Stimulated activated CD4-positive, alpha-beta T cell treated with anti-CD3 and anti-CD28 coated beads, Interleukin-1b, Interleukin-23, amount 100 ng/mL, for 1 hour (primary cell): Measurements from ENCODE around the gene NEMP1.
A peak's percentile ranks its signal among the peaks of the same experiment; 100 is the strongest.
"Not testable (repeated sequence)": the region's sequence is repeated elsewhere in the genome, so short reads cannot be mapped to it uniquely, and the experiment has no call there.

Experiments used
- DNase-seq, 2 donors: peaks; one replicate each; pipeline ENCODE4 v3.0.0-alpha.2; 2020; ENCODE audit warnings: low read depth in 2 of 2

The NEMP1 gene

GRCh38 chr12:57029457-57029856 is 49.1 kb downstream of the NEMP1 start:
- no peak for DNase-seq

DNA sequence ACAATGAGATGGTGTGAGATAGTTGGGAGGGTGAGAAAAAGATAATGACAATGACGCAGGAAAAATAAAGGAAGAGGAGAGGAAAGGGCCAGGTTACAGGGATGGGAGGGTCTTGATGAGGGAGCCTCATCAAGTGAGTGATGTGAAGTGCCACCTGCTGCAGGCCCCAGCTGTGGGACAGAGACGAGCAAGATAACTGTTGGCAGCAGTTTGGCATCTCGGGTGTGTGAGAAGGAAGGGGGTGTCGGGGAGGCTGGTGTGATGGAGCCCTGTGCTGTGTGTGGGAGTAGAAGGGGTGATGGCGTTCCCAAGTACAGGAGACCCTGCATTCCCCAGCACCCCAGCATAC is 50.8 kb downstream of the NEMP1 start:
- no peak for DNase-seq

DNA sequence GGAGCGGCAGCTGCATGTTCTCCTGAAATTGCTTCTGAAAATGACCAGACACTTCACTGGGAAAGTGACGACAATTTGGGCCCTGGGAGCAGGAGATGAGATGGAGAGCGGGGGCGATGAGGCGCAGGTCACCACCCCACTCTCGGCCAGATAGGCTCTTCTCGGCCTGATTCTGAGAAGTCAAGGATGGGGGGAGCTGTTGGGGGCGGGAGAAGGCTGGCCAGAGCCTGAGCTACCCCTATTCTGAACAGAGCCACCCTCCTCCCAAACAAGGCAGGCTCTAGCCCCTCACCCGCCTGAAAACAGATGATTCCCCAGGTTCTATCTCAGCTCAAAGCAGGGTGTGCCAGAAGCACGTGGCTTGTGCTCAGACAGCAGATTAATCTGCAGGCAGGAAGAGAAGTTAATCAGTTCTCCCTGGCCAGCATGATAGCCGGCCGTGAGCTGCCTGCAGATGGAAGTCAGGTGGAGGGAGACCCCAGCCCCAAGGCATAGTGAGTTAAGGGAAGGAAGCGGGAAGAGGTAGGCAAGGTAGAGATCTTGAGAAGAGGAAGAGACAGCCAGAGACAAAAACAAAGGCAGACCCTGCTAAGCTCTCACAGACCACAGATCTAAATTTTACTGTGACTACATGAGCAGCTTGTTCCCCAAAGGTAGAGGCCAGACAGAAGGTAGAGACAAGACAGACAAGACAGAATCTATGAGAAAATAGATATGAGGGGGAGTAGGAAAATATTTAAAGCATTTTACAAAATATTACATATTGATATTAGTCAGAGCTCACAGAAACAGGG is 51.4 kb downstream of the NEMP1 start:
- DNase-seq, result no peak

GRCh38 chr12:57025196-57025595 is 53.4 kb downstream of the NEMP1 start:
- no peak for DNase-seq

DNA sequence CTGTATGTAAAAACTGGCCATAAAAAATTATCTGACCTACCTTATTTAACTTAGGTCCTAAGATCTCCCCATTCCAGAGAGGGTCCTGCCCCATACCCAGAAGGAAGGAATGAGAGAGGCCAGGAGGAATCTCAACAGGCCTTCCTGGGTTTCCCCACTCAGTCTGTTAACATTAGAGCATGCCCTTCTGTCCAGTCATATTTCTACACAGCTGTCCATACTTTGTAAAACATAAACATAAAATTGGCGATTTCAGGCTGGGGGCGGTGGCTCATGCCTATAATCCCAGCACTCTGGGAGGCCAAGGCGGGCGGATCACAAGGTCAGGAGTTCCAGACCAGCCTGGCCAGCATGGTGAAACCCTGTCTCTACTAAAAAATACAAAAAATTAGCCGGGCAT is 56.3 kb downstream of the NEMP1 start:
- not testable (repeated sequence) for DNase-seq

DNA sequence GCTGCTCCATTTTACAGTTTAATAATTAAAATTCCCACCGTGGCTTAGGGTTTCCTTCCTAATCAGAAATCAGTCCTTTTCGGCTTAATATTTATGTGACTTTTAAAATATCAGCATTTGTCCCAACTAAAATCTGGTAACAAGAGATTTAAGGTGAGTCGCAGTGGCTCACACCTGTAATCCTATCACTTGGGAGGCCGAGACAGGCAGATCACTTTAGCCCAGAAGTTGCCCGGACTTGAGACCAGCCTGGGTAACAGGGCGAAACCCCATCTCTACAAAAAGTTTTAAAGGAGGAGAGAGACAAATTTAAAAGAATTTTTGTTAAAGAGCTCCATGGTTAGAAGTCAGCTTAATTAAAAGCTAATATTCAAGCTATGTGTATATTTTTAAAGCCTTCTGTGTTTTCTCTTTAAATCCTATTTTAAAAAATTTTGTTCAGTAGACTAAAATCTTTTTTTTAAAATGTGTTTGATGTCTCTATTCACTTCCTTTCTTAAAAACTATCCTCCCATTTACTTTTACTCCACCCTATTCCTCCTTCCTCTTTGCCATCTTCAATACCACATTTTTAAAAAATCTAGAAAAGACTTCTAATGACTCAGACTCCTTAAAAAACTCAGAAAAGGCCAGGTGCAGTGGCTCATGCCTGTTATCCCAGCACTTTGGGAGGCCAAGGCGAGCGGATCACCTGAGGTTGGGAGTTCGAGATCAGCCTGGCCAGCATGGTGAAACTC is 58.4 kb downstream of the NEMP1 start:
- no peak for DNase-seq

GRCh38 chr12:57018906-57019305 is 59.7 kb downstream of the NEMP1 start:
- no peak for DNase-seq

DNA sequence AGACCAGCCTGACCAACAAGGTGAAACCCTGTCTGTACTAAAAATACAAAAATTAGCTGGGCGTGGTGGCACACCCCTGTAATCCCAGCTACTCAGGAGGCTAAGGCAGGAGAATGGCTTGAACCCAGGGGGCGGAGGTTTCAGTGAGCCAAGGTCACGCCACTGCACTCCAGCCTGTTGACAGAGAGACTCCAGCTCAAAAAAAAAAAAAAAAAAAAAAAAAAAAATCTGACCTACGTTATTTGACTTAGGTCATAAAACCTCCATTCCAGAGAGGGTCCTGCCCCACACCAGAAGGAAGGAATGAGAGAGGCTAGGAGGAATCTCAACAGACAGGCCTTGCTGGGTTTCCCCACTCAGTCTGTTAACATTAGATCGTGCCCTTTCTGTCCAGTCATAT is 60.2 kb downstream of the NEMP1 start:
- DNase-seq, result not testable (repeated sequence)

DNA sequence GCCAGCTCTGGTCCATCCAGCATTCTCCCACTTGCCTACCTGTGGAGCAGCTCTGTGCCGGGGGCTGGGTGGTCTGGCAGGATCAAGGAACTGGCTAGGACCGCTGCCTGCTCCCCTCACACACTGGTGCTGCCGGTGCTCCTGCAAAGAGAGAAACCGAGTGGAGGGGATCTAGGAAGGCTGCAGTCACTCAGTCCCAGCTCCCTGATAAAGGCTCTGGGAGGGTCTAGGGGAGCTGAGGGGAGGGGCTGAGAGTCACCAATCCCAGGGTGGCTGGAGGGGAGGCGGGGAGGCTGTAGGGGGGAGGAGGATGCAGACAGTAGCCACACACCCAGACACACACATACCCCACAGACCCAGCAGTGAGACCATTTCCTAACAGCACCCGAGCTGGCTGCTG is 62.2 kb downstream of the NEMP1 start, which contains the start of gene TAC3:
Gene TAC3, minus strand, starts transcription at position 182 of the 400 bp plus-strand sequence. CDS start 732 bp downstream, outside the sequence.
- DNase-seq, result no peak

DNA sequence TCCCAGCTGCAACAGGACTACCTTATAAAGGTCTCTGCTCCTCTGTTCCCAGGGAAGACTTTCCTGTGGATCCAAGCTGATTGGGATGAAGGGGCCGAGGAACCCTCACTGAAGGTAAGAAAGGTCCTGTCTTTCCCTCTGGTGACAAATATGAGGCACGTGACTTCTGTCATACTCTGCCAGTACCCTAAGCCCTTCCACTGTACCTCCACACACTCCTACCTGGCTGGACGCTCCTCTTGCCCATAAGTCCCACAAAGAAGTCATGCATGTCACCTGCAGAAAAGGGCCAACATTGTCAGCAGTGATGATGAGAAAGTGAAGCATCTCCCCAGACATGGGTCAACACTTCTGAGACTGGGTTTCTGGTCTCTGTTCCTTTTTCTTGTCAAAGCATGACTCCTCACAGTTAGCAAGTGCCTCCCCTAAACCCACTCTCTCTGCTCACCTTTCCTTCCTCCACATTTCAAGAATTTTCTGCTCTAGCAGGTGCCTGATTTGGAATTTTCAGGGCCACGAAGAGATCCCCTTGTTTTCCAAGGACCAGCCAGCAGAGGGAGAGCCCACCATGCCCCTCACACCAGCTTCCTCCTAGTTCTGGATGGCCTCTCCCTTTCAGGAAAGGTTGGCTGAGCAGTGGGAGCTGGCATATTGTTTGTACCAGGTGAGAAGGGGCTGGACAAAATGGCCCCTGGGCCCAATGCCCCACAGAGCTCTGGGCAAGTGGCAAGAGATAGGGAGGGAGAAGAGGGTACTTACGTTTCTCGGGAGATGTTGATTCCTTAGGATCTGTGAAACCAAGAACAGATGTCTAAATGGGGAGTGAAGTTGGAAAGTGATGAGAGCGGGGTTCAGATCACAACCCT is 65.8 kb downstream of the NEMP1 start:
- no peak for DNase-seq

DNA sequence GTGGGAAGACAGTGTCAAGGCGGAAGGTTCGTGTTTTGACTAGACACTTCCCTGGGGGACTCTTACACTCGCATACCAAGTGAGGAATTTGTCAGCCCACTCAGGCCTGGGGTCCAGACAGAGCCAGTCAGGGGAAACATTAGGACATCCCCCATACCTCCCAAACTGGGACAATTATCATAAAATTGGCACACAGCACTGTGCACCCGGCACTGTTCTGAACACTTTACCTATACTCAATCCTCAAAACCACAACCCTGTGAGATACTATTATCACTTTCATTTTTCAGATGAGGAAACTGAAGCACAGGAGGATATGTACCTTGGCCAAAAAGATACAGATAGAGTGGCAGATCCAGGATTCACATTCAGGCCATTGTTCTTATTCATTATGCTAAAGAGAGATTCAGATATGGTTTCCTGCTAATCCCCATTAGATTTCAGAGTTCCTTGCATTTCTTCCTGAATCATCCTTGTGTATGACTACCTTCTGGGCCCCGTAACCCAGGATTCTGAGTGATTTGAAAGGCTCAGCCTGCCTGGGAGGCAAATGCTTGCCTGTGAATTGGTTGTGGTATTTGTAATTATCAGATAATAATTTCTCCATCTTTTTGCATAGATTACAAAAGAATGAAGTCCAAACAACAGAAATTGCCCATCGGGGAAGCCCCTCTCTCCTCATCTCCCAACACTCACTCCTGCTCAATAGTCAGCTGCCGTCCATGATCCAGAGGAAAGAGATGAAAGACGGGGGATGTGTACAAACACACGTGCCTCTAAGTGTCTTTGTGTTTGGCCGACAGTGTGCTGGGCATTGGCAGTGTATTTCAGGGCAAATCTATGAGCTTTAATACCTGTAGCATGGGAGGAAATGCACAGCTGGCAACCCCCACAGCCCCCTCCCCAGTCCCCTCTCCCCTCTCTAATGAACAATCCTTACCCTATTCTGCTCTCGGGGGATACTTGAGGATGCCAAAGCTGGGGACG is 66.9 kb downstream of the NEMP1 start:
- no peak for DNase-seq

- DNase-seq, result no peak
Observed at GRCh38 chr12:57010627-57011247, 67.9 kb downstream of the NEMP1 start.

DNA sequence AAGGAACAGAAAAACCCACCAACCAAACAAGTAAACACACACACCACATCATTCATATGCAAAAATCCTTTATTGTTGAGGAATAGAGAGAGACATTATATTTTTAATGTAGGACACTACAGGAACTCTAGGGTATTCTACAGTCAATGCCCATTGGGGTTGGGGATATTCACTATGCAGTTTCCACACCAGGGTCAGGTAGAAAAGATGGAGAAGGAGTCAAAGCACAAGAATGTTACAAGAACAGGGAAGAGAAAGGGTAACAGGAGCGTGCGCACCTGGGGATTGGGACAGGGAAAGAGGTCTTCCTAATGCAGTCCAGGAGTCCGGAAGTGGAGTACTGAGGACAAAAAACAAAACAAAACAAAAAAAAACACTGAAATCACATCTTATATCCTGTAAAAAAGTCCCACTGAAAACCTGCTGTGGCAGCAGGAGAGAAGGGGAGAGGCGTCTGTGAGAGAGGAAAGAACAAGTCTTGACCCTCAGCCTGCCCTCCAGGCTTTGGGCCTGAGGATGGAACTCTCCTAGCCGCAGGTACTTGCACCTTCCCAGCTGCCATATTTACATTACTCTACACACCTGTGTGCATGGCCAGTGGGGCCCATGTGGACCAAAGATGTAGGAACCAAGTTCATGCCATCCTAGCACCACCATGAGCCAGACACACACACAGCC is 68.5 kb downstream of the NEMP1 start:
- DNase-seq, result no peak

DNA sequence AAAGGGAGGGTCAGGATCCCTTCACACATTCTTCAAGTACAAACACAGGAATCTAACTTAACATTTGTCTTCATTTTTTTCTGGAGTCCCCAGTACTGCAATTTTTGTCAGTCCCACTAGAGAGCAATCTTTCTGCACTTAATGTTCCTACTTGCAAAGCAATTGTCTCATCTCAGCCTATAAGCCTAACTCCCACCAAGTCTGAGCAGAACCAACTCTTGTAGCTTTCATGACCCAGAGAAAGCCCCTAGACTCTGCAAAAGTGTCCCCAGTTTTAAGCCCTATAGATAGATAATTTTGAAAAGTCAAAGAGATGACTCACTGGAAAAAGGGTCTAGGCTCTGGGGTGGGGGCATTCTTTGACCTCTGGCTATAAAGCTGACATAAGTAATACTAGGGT is 70.4 kb downstream of the NEMP1 start:
- DNase-seq, result no peak

DNA sequence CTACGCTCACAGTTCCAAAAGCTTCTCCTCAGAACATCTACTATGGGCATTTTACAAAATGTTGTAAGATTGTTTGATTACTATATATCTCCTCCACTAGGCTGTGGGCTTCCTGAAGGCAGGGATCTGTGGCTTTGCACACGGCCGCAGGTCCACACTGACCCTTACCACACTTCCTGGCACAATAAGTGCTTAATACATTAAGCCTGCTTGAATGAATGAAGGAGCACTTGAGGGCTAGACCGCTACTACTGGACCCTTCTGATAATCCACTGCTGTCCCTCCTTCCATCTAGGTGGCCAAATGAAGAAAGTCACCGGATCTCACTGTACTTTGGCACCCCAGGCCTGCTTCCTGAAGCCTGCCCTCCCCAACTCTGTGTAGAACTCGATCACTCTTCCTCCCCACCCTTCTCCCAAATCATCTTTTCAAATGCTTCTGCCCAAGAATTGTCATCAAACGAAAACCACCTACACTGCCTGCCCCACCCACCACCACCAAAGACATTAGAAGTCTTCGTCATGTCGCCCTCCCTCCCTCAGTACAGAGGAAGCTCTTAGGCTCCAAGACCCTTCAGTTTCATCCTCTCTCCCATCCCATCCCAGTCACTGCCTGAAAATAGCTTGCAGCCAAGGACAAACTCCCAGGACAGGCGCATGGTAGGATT is 71.6 kb downstream of the NEMP1 start:
- no peak for DNase-seq

DNA sequence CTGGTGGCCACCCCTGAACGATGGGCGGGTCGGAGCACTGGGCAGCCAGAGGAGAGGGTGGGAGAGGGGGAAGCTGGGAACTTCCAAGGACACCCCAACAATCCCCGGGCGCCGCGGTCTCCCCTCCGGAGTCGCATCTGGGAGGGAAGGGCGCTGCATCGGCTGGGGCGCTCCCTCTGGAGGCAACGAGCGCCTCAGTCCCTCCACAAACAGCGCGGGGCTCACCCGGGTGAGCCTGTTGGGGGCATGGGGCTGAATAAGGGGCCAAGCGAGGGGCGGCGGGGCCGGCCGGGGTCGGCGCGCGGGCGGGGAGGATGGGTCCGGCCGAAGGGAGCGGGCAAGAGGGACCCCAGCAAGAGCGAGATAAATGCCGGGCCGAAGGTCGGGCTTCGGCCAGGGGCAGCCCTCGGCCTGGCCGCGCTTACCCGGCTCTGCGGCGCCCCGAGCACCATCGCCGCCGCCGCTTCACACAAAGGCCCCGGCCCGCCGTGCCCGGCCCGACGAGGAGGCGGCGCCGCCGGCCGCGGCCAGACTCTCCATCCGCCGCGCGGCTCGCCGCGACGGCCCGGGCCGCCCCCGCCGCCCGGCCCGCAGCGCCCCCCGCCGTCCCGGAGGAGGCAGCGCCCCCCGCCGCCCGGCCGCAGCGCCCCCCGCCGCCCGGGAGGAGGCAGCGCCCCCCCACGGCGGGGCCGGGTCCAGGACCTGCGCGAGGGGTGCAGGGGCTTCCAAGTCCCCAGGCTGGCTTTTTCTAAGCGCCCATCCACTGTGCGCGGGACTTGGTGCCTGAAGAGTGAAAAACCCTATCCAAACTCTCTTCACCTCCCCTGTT is 72.4 kb downstream of the NEMP1 start, which contains the start of gene ZBTB39:
Gene ZBTB39, minus strand, starts transcription at position 567 of the 829 bp plus-strand sequence. CDS start 1,629 bp downstream, outside the sequence.
- DNase-seq, result peak; percentile 32 to 39
